ENCODE results near the gene CELF2.

CELF2 gene

DNA sequence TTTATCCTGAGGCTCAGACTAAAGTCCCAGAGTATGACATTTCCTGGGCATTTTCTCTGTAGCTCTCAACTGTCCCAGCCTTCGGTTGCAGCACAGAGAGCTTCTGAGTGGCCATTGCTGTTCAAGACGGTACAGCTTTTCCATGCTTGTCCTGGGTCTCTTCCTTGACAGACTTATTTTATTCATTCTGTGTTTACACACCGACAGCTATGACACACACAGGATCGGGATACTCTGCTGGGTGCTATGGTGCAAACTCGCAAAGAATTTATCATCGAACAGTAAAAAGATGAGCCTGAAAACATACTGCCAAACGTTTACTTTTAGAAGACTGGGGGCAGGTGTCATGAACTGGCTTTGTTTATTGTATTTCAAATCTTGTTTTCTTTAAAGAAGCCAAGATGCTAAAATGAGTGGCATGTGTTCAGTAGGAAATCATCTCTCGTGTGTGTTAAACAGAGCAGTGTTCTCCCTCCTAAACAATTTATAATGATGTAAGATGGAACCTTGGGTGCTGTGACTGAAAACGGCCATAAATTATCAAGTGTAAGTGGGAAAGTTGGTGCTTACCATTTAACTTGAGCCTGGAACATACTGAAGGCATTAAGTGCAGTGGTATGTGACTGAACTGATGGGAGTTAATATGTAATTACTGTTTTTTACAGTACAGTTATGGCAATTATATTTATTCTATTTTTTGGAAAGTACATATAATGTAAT is 120.8 kb downstream of the CELF2 start:
- no peak for DNase-seq

DNA sequence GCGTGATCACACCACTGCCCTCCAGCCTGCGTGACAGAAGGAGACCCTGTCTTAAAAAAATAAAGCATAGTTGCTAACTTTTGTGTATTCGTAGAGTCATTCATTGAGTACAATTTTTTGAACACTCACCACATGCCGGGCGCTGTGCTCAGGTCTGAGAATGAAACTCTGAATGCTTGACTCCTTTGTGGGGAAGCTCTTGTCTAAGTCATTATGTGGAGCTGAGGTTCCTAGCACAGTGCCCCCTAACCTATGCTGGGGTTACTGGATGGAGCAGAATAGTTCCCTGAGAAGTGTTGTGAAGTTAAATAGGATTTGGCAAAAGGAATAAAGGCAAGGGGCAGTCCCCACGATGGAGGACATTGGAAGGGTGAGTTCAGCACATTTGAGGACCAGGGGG is 123.3 kb downstream of the CELF2 start:
- DNase-seq = peak; percentile 37

- no peak for DNase-seq
Observed at GRCh38 chr10:11141571-11142091, 124.0 kb downstream of the CELF2 start.

GRCh38 chr10:11142777-11143176 is 125.1 kb downstream of the CELF2 start:
- DNase-seq = no peak

DNA sequence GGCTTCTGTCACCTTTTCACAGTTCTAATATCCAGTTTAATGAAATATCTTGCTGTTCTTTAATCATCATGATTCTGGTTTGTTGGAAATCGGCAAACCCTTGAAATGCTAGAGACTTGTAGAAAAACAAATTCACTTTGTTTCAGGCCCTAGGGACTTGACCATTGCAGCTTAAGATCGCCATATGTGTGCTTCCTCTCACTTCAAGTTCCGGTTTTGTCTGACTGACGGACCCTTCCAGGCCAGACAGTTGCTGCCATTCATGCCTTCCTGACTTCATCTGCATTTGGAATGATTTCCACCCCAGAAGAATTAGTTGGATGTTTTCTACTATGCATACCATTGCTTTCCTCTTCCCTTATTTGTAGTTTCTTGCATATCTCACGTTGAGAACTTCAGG is 125.6 kb downstream of the CELF2 start:
- no peak for DNase-seq

DNA sequence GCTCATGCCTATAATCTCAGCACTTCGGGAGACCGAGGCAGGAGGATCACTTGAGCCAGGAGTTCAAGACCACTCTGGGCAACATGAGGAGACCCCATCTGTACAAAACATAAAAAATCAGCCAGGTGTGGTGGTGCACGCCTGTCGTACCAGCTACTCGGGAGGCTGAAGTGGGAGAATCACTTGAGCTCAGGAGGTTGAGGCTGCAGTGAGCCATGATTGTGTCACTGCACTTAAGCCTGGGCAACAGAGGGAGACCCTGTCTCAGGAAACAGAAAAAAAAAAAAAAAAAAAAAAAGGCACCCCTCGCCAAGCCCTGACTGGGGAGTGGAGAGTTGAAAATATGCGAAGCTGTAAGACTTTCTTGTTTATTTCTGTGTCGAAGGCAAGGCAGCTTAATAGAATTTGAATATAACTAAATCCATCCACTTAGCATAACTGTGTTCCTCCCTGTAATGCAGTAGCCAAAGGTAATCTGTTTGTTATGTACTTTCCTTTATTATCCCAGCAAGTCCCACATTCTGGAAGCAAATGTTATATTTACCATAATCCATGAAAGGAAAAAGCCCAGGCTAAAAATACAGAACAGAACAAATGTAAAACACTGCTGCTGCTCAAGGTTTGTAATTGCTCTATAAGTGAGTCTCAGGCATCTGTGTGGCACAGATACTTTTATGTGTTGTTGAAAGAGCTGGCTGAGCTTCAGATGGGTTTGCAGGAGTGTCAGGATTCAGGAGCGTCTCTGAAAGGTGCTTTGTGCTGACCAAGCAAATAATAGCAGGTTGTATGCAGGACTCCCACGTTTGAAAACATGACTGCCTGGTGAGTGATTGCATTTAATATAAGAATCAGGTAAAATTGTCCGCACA is 127.2 kb downstream of the CELF2 start:
- no peak for DNase-seq

GRCh38 chr10:11145495-11145855 is 127.8 kb downstream of the CELF2 start:
- DNase-seq = peak; percentile 65

GRCh38 chr10:11146402-11147171 is 128.9 kb downstream of the CELF2 start:
- DNase-seq = no peak

DNA sequence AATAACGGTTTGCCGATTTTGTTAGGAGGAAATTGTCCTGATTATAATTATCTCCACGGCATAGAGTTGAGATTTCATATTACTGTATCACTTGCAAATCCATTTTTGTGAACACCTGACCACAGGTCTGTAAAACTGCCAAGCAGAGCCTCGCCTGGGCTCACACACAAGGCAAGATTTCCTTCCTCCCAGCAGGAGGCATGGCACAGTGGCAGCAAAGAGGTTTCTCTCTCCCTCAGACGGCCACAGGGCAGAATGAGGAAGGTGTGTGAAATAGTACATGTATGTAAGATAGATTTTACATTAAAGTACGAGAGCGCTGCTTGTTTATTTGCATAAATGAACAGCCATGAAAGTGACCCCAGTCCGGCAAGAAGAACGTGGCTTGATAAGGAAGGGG is 130.1 kb downstream of the CELF2 start:
- DNase-seq = peak; percentile 40

GRCh38 chr10:11148142-11149028 is 130.7 kb downstream of the CELF2 start:
- no peak for DNase-seq

- DNase-seq = no peak
Observed at GRCh38 chr10:11149807-11150141, 132.1 kb downstream of the CELF2 start.

GRCh38 chr10:11150231-11150731 is 132.6 kb downstream of the CELF2 start:
- DNase-seq = no peak

DNA sequence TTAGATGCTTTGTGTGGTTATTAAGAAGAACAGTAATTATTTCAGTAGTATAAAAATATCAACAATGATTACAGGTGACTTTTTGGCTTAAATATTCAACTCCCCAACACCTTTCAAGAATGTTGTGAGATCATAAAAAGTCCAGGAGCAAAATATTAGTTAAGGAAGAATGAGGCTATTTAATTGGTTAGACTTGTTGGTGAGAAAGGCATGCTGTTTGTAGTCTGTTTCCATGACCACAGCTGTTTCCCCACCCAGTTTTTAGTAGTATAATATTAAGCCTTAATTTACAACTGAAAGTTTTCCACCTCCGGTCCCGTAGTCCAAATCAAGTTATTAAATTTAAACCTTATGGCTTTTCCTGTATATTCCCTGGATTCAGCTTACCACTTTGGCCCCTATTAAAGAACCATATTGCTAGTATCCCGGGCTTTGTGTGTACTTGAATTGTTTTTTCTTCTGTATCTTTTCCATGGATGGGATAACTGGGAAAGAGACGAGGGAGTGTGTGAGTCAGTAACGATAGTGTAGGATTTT is 133.3 kb downstream of the CELF2 start:
- DNase-seq = no peak

DNA sequence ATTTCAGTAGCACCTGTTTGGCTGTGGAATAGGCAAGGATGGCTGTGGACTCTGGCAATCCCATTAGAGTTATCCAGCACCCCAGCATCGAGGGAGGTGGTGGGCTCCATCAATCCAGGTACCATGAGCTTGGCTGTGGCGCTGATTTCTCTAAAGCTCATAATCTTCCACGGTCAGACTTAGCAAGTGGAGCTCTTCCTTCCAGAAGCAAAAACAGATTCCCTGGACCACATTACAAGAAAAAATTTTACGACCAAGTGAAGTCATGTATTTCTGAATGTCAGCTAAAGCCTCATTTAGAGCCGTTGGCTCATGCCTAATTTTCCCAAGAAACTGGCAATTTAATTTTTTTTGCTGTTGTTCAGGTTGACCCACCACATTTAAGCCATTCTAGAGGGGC is 135.1 kb downstream of the CELF2 start:
- DNase-seq = no peak

GRCh38 chr10:11153245-11153644 is 135.6 kb downstream of the CELF2 start:
- DNase-seq = no peak

DNA sequence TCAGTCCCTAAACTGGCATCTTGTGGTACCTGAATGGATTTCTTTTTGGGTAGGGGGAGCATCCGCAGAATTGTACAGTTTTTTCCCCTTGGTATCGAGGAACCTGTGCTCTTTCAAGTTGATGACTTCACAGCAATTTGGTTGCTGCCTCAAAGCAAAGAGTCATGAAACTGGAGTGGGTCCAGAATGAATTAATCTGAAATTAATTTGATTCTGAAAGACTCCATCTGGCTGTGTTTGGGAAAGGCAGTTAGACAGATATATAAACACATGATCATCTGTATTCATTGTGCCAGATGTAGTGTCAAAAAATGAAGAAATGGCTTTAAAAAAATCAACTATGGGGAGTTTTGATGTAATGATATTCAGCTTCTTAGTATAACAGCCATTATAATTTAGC is 136.1 kb downstream of the CELF2 start:
- DNase-seq = no peak

GRCh38 chr10:11154333-11154732 is 136.7 kb downstream of the CELF2 start:
- DNase-seq = no peak

DNA sequence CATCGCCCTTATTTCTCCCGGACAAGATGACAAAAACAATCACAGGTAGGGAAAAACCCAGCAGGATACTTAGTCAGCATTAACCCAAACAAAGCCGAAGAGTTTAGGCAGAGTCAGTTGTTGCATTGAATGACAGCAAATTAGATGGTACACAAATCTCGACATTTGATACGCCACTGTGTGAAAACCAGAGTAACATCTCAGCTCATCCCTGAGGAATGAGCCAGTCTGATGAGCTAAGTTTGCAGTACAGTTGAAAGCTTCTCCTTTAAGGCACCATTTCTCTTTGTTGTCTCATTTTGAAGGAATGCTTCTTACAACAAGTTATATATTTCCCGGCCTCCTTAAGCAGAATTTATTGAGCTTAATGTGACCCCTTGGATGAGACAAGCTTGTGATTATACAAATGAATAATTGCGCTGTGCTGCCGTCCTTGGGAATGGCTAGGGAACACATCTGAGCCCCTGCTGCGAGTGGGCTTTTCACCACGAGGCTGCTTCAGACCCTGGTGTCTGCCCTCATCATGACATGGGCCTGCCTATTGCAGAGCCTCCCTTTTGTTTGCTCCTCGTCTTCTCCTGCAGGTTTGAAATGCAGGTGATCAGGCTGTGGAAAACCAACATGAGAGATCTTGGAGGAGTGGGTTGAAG is 137.3 kb downstream of the CELF2 start:
- no peak for DNase-seq

GRCh38 chr10:11156480-11156879 is 138.8 kb downstream of the CELF2 start:
- no peak for DNase-seq

- DNase-seq = no peak
Observed at GRCh38 chr10:11157292-11158076, 139.8 kb downstream of the CELF2 start.

DNA sequence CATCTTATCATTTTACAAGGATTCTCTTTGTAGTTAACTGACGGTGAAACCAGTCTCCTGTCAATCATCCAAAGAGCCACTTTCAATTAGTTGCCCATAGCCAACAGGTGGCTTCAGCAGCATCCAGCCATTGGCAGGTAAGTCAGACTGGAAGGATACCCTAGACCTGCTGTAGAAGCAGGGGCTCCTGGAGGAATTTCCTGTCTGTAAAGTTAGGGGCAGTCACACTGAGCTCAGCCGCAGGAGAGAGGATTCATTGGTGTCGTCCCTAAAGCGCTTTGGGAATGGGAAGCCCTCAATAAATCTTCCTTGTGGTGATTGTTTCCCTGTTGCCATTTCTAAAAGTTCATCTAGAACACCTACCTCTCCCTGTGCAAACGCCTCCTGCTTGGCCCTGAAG is 140.4 kb downstream of the CELF2 start:
- DNase-seq = no peak
